K562 (cell line): Measurements from ENCODE around the gene PARP15.

ENCODE experiments used
- FOXA1 ChIP-seq: fragments of 450-650 bp; IDR thresholded peaks from 2 replicates; pipeline ENCODE4 v1.6.1; 2016; ENCODE audit warnings: mild to moderate bottlenecking, borderline replicate concordance
- TF ChIP-seq, protein P1 (sequence below), 2 experiments: fragments of 450-650 bp; formaldehyde crosslinking in 1 of 2; IDR thresholded peaks; 2 replicates each; pipeline versions ENCODE4 v1.4.0 to v1.6.1; 2014 to 2020; ENCODE audit warnings: mild to moderate bottlenecking in 2 of 2, borderline replicate concordance in 1 of 2, low read depth in 1 of 2

DNA sequence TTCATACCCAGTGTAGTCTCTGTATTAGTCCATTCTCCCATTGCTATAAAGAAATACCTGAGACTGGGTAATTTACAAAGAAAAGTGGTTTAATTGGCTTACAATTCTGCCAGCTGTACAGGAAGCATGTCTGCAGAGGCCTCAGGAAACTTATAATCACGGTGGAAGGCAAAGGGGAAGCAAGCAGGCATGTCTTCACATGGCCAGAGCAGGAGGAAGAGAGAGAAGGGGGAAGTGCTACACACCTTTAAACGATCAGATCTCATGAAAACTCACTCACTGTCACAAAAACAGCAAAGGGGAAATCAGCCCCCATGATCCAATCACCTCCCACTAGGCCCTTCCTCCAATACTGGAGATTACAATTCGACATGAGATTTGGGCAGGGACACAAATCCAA is 96.9 kb downstream of the PARP15 start:
- TF ChIP-seq, protein P1, sequence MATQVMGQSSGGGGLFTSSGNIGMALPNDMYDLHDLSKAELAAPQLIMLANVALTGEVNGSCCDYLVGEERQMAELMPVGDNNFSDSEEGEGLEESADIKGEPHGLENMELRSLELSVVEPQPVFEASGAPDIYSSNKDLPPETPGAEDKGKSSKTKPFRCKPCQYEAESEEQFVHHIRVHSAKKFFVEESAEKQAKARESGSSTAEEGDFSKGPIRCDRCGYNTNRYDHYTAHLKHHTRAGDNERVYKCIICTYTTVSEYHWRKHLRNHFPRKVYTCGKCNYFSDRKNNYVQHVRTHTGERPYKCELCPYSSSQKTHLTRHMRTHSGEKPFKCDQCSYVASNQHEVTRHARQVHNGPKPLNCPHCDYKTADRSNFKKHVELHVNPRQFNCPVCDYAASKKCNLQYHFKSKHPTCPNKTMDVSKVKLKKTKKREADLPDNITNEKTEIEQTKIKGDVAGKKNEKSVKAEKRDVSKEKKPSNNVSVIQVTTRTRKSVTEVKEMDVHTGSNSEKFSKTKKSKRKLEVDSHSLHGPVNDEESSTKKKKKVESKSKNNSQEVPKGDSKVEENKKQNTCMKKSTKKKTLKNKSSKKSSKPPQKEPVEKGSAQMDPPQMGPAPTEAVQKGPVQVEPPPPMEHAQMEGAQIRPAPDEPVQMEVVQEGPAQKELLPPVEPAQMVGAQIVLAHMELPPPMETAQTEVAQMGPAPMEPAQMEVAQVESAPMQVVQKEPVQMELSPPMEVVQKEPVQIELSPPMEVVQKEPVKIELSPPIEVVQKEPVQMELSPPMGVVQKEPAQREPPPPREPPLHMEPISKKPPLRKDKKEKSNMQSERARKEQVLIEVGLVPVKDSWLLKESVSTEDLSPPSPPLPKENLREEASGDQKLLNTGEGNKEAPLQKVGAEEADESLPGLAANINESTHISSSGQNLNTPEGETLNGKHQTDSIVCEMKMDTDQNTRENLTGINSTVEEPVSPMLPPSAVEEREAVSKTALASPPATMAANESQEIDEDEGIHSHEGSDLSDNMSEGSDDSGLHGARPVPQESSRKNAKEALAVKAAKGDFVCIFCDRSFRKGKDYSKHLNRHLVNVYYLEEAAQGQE (IDR thresholded peaks at IDR 0.05; ENCODE audit: borderline replicate concordance) = no peak
- TF ChIP-seq, protein P1 (CRISPR knock-in tag; IDR thresholded peaks at IDR 0.05; ENCODE audit: low read depth) = no peak
- no peak for TF ChIP-seq FOXA1
